Spinal cord (tissue), 10 donors: ENCODE data around the gene TTC39A. TPM values are rescaled to one million over a fixed set of nuclear protein-coding genes. Genes with fewer than 3 reads are reported as not detected.

Experiments
- DNase-seq, 6 donors: peaks; one replicate each; pipeline versions ENCODE4 v3.0.0 to v3.0.0-alpha.2; 2013 to 2015; ENCODE audit warnings: low spot score in 6 of 6, low read depth in 4 of 6
- H3K27ac ChIP-seq: one replicate; pipeline ENCODE4 v1.5.1; 2013; ENCODE audit warnings: low read depth, low read length, control low read depth
- H3K27me3 ChIP-seq: one replicate; pipeline ENCODE4 v1.6.1; 2013; ENCODE audit warnings: low read length; ENCODE audit not compliant: control insufficient read depth, insufficient read depth
- H3K36me3 ChIP-seq: one replicate; pipeline ENCODE4 v1.6.1; 2013; ENCODE audit warnings: low read length; ENCODE audit not compliant: control insufficient read depth, insufficient read depth
- H3K4me1 ChIP-seq: one replicate; pipeline ENCODE4 v1.6.1; 2013; ENCODE audit warnings: low read length; ENCODE audit not compliant: control insufficient read depth, insufficient read depth
- H3K4me3 ChIP-seq: one replicate; pipeline ENCODE4 v1.5.1; 2013; ENCODE audit warnings: low read depth, low read length, control low read depth
- H3K9me3 ChIP-seq: one replicate; pipeline ENCODE4 v1.6.1; 2013; ENCODE audit warnings: low read length; ENCODE audit not compliant: control insufficient read depth, insufficient read depth
- WGBS: methylation state at CpG from one replicate; pipeline ENCODE4 v1.1.5; 2013; ENCODE audit warnings: missing lambda C conversion rate; ENCODE audit not compliant: insufficient coverage; 5-methylcytosine and 5-hydroxymethylcytosine counted together
- polyA plus RNA-seq, 2 donors: library from polyadenylated mRNA; unstranded; fragments of 120-200 nt; gene quantifications; one replicate each; pipeline ENCODE4 v1.2.1, GENCODE V29; 2013; ENCODE audit not compliant: insufficient read length in 2 of 2
- total RNA-seq, 2 donors: library from RNA; depleted of rRNA in 1 of 2; stranded (reverse); fragments of 120-200 nt in 1 of 2; fragments of >200 nt in 1 of 2; gene quantifications; one replicate each; pipeline versions ENCODE4 v1.2.3 to v1.2.4, GENCODE V29; 2013 to 2014
- donor health status: healthy.

The TTC39A gene
- total and polyA plus RNA-seq, 4 donors, result 3.3 to 15.1 (median 11.5) TPM

DNA sequence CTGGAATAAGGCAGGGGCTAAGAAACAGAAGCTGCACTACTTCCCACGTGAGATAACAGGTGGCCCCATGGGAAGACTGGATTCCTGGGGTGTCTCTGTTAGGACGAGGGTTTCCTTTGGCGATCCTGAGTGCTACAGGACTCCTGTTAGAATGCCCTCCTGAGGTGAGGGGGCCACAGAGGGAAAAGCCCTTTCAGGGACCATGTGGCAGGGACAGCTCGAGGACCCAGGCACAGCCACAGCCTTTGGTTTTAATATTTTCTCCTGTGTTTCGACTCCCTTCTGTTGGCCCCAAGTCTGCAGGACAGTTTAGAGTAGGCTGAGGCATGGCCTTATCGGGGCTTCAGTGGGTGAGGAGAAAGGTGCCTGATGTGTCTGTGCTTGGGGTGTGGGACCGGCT, 12.6 kb downstream of the TTC39A start:
- no peaks in the 10 kb centered on the region for H3K27me3 ChIP-seq
- H3K9me3 ChIP-seq, result no peaks in the 10 kb centered on the region
- H3K4me1 ChIP-seq, result no peaks in the 10 kb centered on the region
- DNase-seq, result no peak
- 83% methylated on average over 7 of the region's 7 CpGs for WGBS
- no peak overlapping the region for H3K27ac ChIP-seq
- no peak overlapping the region for H3K4me3 ChIP-seq
- peaks cover 3% of the 10 kb centered on the region for H3K36me3 ChIP-seq

DNA sequence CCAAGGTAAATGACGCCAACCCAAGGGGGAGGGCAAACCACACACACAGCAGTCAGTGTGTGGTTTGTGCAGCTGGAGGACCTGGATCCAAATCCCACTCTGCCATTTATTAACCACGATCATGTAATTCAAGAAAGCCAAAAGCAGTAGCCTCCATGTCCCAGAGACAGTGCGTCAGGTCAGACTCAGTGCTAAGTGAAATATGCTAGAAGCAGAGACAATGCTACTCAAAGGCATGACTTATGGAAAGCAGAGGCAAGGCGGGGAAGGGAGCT, 13.6 kb downstream of the TTC39A start:
- WGBS, result 77% methylated on average over 3 of the region's 4 CpGs
- H3K36me3 ChIP-seq, result peaks cover 5% of the 10 kb centered on the region
- H3K27me3 ChIP-seq, result no peaks in the 10 kb centered on the region
- no peak for DNase-seq
- no peaks in the 10 kb centered on the region for H3K9me3 ChIP-seq
- no peak overlapping the region for H3K4me3 ChIP-seq
- H3K4me1 ChIP-seq, result no peaks in the 10 kb centered on the region
- no peak overlapping the region for H3K27ac ChIP-seq

DNA sequence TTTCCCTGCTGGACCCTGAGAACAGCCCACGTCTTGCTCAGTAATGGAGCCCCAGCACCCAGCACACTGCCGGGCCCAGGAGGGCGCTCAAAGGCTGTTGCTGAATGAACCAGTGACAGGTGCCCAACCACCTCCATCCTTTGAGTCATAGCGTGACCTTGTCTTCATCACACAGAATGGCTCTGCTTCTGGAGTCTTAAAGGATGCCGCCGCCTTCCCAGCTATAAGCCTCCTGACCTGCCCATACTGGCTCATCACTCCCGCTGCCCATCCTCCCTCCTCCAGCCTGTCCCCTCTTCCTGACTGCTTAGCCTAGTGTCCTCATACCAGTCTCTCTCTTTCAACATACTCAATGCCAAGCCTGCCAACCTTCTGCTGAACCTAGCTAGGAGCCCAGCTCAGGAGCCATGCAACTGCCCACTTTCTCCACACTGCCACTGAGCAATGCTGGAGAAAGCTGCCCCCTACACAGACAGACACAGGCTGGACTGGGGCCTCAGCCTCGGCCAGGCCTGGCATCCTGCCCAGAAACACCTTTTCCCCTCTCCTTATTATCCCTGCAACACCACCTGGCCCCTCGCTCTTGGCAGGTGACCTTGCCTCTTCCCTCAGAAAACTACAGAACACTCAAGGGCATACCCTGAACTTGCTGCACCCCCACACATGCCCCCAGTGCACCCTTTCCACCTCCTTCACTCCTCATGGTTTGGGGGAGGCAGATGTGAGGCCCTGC, 14.1 kb downstream of the TTC39A start:
- Histone ChIP-seq H3K4me1 (no peaks in the 10 kb centered on the region), H3K36me3 (peaks cover 6% of the 10 kb centered on the region), H3K27me3 (no peaks in the 10 kb centered on the region), H3K4me3 (no peak overlapping the region), H3K9me3 (no peaks in the 10 kb centered on the region), H3K27ac (no peak overlapping the region)
- DNase-seq, result no peak
- WGBS, result 91% methylated on average over 8 of the region's 9 CpGs

DNA sequence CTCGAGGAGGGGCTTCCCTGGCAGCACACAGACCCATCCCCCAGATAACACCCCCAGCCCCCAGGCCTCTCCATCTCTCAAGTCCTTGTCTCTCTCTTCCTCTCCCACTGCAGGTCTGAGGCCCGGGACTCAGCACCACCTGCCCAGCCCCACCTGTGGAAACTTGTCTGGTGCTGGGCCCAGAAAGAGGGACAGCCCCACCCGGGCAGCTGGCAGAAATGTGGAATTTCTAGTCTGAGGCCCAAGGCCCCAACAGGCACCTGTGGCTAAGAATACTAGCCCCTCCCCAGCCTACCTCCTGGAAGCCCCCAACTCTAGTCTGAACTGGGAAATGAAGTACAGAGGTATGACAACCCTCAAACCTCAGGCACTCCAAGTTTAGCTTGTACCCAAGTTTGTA, 15.4 kb downstream of the TTC39A start:
- Histone ChIP-seq H3K4me1 (no peaks in the 10 kb centered on the region), H3K27ac (no peak overlapping the region), H3K9me3 (no peaks in the 10 kb centered on the region), H3K27me3 (no peaks in the 10 kb centered on the region), H3K36me3 (peaks cover 6% of the 10 kb centered on the region), H3K4me3 (no peak overlapping the region)
- 96% methylated on average over 3 of the region's 3 CpGs for WGBS
- no peak for DNase-seq

DNA sequence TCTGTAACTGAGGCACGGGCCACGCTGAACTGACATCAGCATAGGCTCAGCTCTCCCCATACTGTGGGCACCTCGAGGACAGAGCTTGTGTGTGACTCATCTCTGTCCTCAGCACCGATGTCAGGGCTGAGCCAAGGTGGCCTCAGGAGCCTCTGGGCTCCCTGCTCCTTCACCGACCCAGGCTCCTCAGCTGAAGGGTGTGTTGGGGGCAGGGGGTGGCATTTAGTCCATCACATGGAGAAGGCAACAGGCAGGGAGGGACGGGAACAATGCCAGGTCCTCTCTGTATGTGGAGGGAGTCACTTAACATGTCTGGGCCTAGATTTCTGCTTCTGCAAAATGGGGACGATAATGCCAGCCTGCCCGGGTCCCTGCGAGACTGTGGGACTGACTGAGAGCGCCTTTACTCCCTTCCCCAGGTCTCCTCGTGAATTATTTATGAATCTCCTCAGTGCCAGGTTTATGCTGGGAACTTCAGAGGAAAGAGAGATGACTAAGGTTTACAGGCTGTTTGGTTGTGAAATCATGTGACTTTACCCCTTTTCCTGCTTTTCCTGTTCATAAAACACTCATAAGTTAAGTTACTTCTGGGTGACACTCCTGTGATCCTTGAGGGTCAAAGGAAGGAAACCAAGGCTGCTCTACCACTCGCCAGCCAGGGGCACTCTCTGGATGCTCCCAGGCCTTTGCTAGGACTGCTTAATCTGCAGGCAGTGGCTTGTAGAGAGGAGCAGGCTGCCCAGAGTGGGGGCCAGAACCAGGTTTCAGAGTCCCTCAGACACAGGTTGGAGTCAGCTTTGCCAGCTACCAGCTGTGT, 16.2 kb downstream of the TTC39A start:
- H3K36me3 ChIP-seq, result peaks cover 6% of the 10 kb centered on the region
- H3K4me3 ChIP-seq, result no peak overlapping the region
- no peak for DNase-seq
- H3K9me3 ChIP-seq, result no peaks in the 10 kb centered on the region
- no peaks in the 10 kb centered on the region for H3K27me3 ChIP-seq
- 88% methylated on average over 10 of the region's 12 CpGs for WGBS
- no peak overlapping the region for H3K27ac ChIP-seq
- H3K4me1 ChIP-seq, result no peaks in the 10 kb centered on the region

DNA sequence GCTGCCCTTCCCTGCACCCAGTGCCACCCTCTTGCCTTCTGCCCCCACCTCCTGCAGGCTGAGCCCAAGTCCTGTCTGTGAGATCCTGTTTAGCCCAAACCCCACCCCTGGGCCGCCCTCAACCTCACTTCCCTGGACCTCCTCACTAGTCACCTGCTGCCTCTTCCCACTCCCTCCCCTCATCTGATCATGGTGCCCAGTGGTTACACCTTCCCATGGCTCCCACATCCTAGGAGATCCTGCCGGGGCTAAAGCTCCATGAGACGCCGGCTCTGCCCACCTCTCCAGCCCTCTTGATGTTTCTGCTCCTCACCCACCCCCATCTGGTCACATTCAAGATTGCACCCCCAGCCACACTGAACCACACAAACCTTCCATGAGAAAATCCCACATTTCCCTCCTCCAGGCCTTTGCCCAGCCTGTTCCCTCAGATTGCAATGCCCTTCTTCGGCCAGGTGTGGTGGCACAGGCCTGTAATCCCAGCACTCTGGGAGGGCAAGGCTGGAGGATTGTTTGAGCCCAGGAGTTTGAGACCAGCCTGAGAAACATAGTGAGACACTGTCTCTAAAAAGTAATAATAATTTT, 17.0 kb downstream of the TTC39A start:
- no peaks in the 10 kb centered on the region for H3K9me3 ChIP-seq
- no peak overlapping the region for H3K4me3 ChIP-seq
- H3K36me3 ChIP-seq, result peaks cover 6% of the 10 kb centered on the region
- WGBS, result 87% methylated on average over 5 of the region's 5 CpGs
- H3K4me1 ChIP-seq, result no peaks in the 10 kb centered on the region
- H3K27me3 ChIP-seq, result no peaks in the 10 kb centered on the region
- no peak for DNase-seq
- H3K27ac ChIP-seq, result no peak overlapping the region

DNA sequence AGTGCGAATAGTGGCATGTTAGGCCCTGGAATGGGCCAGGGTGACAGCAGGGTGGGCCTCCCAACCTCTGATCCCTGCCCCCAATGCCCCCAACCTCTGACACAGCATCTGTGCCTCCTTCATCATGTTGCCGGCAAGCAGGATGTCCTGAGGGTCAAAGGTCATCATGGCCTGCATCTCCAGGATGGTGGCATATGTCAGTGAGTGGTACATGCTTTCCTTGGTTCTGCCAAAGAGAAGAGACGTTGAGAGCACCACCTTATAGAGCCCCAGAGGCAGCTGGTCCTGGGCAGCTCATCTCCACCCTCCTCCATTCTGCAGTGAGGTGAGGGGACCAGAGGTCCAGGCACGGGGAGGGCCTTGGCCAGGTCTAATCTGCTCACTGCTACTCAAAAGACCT, 17.6 kb downstream of the TTC39A start:
- no peak overlapping the region for H3K27ac ChIP-seq
- no peaks in the 10 kb centered on the region for H3K4me1 ChIP-seq
- no peak for DNase-seq
- H3K9me3 ChIP-seq, result no peaks in the 10 kb centered on the region
- peaks cover 3% of the 10 kb centered on the region for H3K36me3 ChIP-seq
- WGBS, result 87% methylated on average over 3 of the region's 4 CpGs
- no peaks in the 10 kb centered on the region for H3K27me3 ChIP-seq
- H3K4me3 ChIP-seq, result no peak overlapping the region

DNA sequence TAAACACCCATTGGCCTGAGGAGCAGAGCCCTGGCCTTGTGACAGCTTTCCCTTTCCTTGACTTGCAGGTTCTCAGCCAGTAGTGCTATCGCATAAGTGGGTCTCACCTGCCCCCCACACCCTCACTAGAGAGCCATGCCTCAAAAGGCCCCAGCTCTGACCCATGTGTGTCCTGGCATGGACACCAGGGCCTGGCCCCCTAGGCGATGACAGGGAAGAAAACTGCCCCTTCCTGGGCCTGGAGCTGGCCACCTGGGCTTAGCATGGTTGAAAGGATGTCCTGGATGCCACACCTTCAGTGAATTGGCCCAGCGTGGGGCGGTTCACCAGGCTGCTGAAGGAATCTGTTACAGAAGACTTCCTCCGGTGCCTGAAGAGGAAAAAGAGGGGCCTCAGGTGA, 18.5 kb downstream of the TTC39A start:
- H3K4me1 ChIP-seq, result no peaks in the 10 kb centered on the region
- H3K27me3 ChIP-seq, result no peaks in the 10 kb centered on the region
- no peak for DNase-seq
- 92% methylated on average over 2 of the region's 5 CpGs for WGBS
- H3K27ac ChIP-seq, result no peak overlapping the region
- no peak overlapping the region for H3K4me3 ChIP-seq
- peaks cover 3% of the 10 kb centered on the region for H3K36me3 ChIP-seq
- no peaks in the 10 kb centered on the region for H3K9me3 ChIP-seq

DNA sequence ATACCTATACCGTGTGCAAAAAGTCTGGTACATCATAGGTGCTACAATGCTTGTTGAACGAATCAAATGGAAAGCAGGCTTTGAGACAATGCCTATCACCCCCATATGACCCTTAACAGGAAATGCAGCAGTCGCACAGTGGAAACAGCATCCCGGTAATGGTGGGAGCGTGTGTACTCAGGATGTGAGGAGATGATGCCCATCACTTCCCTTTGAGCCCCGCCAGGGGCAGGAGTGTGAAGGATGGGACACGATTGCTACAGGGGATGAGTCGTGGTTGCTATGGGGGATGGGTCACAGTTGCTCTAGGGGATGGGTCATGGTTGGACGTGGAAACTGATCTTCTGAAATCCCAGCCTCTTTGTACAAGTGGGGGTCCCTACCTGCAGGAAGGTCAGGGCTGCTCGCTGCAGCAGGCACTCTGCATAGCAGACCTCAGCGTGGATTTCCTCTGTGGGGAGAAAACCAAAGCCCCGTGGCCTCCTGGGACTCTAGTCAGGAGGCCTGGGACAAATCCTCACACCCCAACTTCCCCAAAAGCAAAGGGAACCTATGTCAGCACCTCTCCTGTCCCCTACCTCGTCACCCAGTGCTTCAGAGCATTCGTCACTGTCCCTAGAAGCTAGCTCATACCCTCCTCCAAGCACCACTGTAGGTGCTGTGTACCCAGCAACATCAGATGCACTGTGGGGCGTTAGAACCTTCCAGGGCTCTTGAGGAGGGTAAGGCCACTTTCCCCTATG, 19.3 kb downstream of the TTC39A start:
- no peaks in the 10 kb centered on the region for H3K9me3 ChIP-seq
- H3K27ac ChIP-seq, result no peak overlapping the region
- WGBS, result 76% methylated on average over 12 of the region's 15 CpGs
- no peak for DNase-seq
- no peaks in the 10 kb centered on the region for H3K27me3 ChIP-seq
- H3K36me3 ChIP-seq, result peaks cover 3% of the 10 kb centered on the region
- H3K4me1 ChIP-seq, result no peaks in the 10 kb centered on the region
- H3K4me3 ChIP-seq, result no peak overlapping the region
